Body of pancreas (tissue), 4 donors: ENCODE measurements around the gene DHCR7. TPM values are rescaled to one million over a fixed set of nuclear protein-coding genes. Genes with fewer than 3 reads are reported as not detected.
"Not testable (repeated sequence)": the region's sequence is repeated elsewhere in the genome, so short reads cannot be mapped to it uniquely, and the experiment has no call there.

Source experiments
- ATAC-seq: fragments of 150-250 bp; one replicate; pipeline ENCODE4 v1.9.1; 2016
- DNase-seq, 4 donors: peaks; one replicate each; pipeline ENCODE4 v3.0.0-alpha.2; 2019
- H3K27ac ChIP-seq, 4 donors: fragments of 200-600 bp; sonication (generic); 1 replicate in 3 of 4; 2 replicates in 1 of 4; pipeline versions ENCODE4 v1.5.1 to v1.6.1; 2016 to 2019; ENCODE audit warnings: mild to moderate bottlenecking in 1 of 4, mixed read lengths in 1 of 4, moderate library complexity in 1 of 4
- H3K27me3 ChIP-seq, 2 donors: fragments of 200-600 bp; sonication (generic); one replicate each; pipeline ENCODE4 v1.6.0; 2016; ENCODE audit warnings: mild to moderate bottlenecking in 1 of 2
- H3K36me3 ChIP-seq, 2 donors: fragments of 200-600 bp; sonication (generic); replicated peaks in 1 of 2; 2 replicates each; pipeline ENCODE4 v1.5.1; 2016; ENCODE audit warnings: low read depth in 2 of 2; ENCODE audit not compliant: insufficient read depth in 1 of 2
- H3K4me1 ChIP-seq: fragments of 200-600 bp; sonication (generic); one replicate; pipeline ENCODE4 v1.6.0; 2016
- H3K4me3 ChIP-seq, 2 donors: fragments of 200-600 bp; sonication (generic); 1 replicate in 1 of 2; 2 replicates in 1 of 2; pipeline ENCODE4 v1.5.1; 2016 to 2019
- H3K9me3 ChIP-seq, 3 donors: fragments of 200-600 bp; sonication (generic); 1 replicate in 2 of 3; 2 replicates in 1 of 3; pipeline ENCODE4 v1.5.1; 2016
- CTCF ChIP-seq, 7 experiments: fragments of 450-650 bp in 4 of 7; fragments of 200-600 bp in 3 of 7; sonication (generic) in 3 of 7; IDR thresholded peaks; one replicate each; pipeline ENCODE4 v1.5.1; 2016 to 2019; ENCODE audit warnings: antibody characterized with exemption in 7 of 7
- POLR2A ChIP-seq, 3 donors: fragments of 450-650 bp; IDR thresholded peaks; one replicate each; pipeline ENCODE4 v1.6.1; 2016; ENCODE audit warnings: antibody characterized with exemption in 3 of 3, mild to moderate bottlenecking in 2 of 3
- WGBS, 2 donors: methylation state at CpG; one replicate each; pipeline ENCODE4 v1.1.5; 2017; 5-methylcytosine and 5-hydroxymethylcytosine counted together
- intact Hi-C: fragments of 100-400 bp; cut with DNase I; formaldehyde crosslinking; loops from one replicate; pipeline ENCODE4 v1.15.1; 2023
- total RNA-seq, 2 donors: library from RNA; depleted of rRNA; stranded (reverse); fragments of >200 nt; gene quantifications; one replicate each; pipeline ENCODE4 v1.1.0, GENCODE V29; 2016

DHCR7 gene
- total RNA-seq, 2 donors from 2014 or later, result 15.8 to 16.2 TPM

- 76 to 80% methylated on average over 4 of the region's 4 CpGs for WGBS, 2 donors
- no peaks in the 10 kb centered on the region for H3K9me3 ChIP-seq
- H3K27me3 ChIP-seq, result no peaks in the 10 kb centered on the region
- no peak overlapping the region for H3K27ac ChIP-seq
- intact Hi-C loops, result no loop called here
- DNase-seq (no peak), ATAC-seq (no peak)
- H3K4me3 ChIP-seq, result no peak overlapping the region
- H3K4me1 ChIP-seq, result no peaks in the 10 kb centered on the region
- no peaks in the 10 kb centered on the region for H3K36me3 ChIP-seq
- TF ChIP-seq POLR2A (IDR thresholded peaks at IDR 0.05) (no peak), CTCF (IDR thresholded peaks at IDR 0.05) (no peak)
Measured at GRCh38 chr11:71425860-71426259, 22.3 kb downstream of the DHCR7 start.

GRCh38 chr11:71425409-71425808 is 22.8 kb downstream of the DHCR7 start:
- Histone ChIP-seq H3K9me3 (no peaks in the 10 kb centered on the region), H3K4me3 (no peak overlapping the region), H3K4me1 (no peaks in the 10 kb centered on the region), H3K27ac (no peak overlapping the region), H3K27me3 (no peaks in the 10 kb centered on the region), H3K36me3 (no peaks in the 10 kb centered on the region)
- DNase-seq, result no peak
- TF ChIP-seq POLR2A (IDR thresholded peaks at IDR 0.05) (no peak), CTCF (IDR thresholded peaks at IDR 0.05) (no peak)
- 86 to 89% methylated on average over 2 of the region's 2 CpGs for WGBS, 2 donors
- intact Hi-C loops, result no loop called here
- no peak for ATAC-seq

GRCh38 chr11:71423181-71423790 is 24.9 kb downstream of the DHCR7 start:
- H3K27me3 ChIP-seq, result no peaks in the 10 kb centered on the region
- H3K4me3 ChIP-seq, result no peak overlapping the region
- DNase-seq (no peak), ATAC-seq (no peak)
- no peaks in the 10 kb centered on the region for H3K4me1 ChIP-seq
- H3K27ac ChIP-seq, result no peak overlapping the region
- H3K36me3 ChIP-seq, result no peaks in the 10 kb centered on the region
- WGBS, 2 donors, result 77 to 79% methylated on average over 7 of the region's 7 CpGs
- intact Hi-C loops, result no loop called here
- no peak for TF ChIP-seq POLR2A (IDR thresholded peaks at IDR 0.05)
- no peak for TF ChIP-seq CTCF (IDR thresholded peaks at IDR 0.05)
- no peaks in the 10 kb centered on the region for H3K9me3 ChIP-seq

DNA sequence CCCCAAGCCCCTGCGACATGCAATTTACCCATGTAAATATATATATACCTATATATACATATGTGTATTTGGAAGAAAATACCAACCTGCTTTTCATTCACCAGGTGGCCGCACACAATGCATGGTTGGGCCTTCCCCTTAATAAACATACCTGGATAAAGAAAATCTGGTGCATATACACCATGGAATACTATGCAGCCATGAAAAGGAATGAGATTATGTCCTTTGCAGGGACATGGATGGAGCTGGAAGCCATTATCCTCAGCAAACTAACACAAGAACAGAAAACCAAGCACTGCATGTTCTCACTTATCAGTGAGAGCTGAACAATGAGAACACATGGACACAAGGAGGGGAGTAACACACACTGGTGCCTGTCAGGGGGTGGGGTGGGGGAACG is 25.9 kb downstream of the DHCR7 start:
- H3K27ac ChIP-seq, H3K4me1 ChIP-seq, DNase-seq, intact Hi-C loops, H3K27me3 ChIP-seq, H3K4me3 ChIP-seq, H3K9me3 ChIP-seq, H3K36me3 ChIP-seq, ATAC-seq: not testable (repeated sequence)
- 86 to 92% methylated on average over 3 of the region's 3 CpGs for WGBS, 2 donors

- no peak overlapping the region for H3K27ac ChIP-seq
- ATAC-seq (no peak), DNase-seq (no peak)
- no peak overlapping the region for H3K4me3 ChIP-seq
- H3K36me3 ChIP-seq, result no peaks in the 10 kb centered on the region
- H3K27me3 ChIP-seq, result no peaks in the 10 kb centered on the region
- H3K4me1 ChIP-seq, result no peaks in the 10 kb centered on the region
- intact Hi-C loops, result no loop called here
- TF ChIP-seq CTCF (IDR thresholded peaks at IDR 0.05) (no peak), POLR2A (IDR thresholded peaks at IDR 0.05) (no peak)
- H3K9me3 ChIP-seq, result no peaks in the 10 kb centered on the region
- WGBS, 2 donors, result 53 to 67% methylated on average over 12 of the region's 12 CpGs
Measured at GRCh38 chr11:71421392-71421950, 26.7 kb downstream of the DHCR7 start.
